NCI-H748 (cell line): ENCODE data around the gene ZNF319.

ENCODE experiments used
- DNase-seq: peaks from one replicate; lab custom pipeline; 2025; ENCODE audit not compliant: unreplicated experiment; lab: John Stamatoyannopoulos, UW

ZNF319 gene

DNA sequence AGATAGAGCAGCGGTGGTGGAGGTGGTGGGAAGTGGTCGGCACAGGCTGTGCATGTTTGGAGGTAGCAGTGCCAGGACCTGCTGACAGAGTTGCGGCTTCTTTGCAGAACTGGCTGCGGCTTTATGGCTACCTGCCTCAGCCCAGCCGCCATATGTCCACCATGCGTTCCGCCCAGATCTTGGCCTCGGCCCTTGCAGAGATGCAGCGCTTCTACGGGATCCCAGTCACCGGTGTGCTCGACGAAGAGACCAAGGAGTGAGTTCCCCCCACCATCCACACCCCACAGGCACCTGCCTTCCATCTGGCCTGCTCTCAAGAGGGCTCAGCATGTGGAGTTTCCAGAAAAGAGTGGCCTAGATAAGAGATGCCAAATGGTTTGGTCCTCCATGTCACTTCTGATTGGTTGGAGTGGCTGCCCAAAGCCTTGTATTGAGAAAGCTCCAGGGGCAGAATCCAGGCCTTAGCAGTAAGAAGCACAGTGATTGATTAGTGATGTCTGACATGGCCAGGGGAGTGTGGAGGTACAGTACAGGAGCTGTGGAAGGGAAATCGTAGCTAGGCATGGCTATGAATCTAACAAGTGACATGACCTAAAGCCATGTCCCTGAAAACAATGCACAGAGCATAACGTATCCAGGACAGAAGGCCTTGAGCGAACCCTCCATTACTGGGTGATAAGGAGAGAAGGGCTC lies 37.0 kb upstream of the ZNF319 start:
- no peak for DNase-seq

DNA sequence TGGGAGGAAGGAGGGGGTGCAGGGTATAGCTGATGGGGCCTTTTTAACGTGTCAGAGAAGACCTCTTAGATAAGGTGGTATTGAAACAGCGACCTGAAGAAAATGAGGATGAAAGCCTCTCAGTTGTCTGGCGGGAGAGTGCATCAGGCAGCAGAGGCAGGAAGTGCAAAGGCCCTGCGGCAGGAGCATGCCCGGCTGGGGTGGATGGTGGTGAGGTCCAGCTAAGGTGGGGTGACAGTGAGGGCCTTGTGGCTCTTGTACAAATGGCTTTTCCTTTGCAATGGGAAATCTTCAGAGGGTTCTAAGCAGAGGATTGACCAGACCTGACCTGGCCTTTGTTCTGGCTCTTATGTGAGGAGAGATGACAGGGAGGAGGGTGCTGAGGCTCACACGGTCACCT lies 36.5 kb upstream of the ZNF319 start:
- no peak for DNase-seq

DNA sequence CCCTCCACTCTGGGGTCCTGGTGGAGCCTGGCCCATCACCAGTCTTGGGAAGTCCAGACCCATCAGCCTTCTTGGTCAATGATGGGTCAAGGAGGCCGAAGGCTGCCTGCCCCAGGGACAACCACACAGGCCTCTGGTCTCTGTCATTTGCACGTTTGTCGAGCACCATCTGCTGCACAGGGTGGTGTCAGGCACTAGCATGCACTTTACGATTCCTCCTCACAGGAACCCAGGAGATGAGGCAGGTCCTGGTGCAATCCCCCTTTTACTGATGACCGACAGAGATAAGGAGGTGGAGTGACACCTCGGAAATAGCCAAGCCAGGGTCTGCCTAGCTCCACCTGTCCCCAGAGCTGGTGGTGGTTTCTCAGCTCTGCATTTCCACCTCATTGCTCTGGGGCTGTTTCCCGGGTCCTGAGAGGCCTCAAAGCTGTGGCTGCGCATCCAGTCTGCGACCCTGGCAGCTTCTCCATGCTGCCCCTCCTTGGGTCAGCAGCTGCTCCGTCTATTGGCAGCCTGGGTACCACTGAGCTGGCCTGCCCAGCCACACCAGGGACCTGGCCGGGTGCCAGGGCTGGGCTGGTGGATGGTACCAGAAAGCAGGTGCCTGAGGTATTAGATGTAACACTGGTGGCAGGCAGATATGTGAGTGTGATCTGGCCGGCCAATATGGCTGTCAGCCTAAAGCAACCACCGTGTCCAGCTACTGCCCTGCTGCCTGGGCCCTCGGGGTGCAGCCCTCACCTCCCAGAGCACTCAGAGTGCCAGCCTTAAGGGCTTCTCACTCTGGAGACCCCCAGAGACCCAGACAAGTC lies 35.1 kb upstream of the ZNF319 start:
- peak; percentile 13 for DNase-seq

DNA sequence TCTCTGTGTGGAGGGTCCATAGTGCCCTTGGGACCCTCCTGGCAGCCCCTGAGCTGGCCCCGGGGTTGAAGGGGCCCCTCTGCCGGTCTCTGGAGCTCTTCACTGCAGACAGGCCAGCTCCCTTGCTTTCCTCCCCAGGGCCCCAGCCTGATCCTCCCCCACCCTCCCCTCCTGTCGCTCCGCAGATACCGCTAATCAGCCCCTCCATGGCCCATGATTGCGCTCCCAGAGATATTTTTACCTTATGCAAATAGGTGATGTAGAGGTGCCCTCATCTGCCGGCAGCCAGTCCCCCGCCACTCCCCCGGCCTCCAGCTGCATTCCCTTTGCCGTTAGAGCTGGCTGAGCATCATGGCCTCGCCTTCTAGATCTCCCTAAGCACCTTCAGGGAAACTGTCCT lies 34.3 kb upstream of the ZNF319 start:
- DNase-seq: no peak

DNA sequence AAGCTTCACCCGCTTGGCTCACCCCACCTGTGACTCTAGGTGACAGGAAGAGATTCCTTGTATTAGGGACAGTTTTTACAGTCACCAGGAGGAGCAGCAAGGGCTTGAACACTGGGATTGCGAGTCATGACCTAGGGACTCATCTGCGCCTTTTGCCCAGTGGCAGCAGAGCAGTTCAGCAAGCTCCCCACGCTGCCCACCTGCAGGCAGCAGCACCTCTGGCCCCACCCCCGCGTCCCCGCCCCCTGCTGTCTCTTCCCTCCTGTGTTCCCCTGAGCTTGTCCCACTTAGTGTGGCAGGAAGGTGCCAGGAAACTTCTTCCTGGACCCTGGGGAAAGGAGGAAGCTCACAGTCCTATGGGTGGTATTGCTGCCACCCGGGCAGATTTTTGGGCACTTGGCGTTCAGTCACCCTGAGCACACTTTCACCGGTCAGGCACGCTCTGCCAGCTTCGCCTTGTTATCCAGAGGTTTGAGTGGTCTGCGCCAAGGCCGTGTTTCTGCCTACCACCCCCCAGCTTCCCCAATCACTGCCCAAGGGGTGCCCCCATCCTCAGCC lies 33.7 kb upstream of the ZNF319 start:
- no peak for DNase-seq

DNA sequence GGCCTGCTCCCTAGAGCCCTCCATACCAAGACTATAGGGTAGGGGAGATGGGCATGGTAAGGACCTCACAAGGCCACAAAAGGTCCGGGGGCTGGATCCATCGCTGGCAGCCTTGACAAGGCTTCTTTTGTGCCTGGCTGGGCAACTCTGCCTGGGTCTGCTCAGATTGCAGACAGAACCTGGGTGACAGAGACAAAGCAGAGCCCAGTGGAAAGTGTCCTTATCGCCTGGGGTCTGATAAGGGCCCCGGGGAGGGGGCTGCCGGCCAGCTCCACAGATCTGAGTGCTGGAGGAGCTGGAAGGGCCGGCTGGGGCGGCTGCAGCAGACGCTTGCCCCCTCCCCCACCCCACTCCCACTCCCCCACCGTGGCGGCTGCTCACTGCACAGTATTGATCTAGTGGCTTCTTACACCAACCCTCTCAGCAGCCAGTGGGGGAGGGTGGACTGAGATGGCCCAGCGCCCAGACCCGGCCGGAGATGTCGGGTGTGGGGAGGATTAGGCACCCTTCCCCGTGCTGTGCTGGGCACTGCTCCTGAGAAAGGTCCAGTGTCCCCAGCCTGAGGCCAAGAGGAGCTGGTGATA lies 32.3 kb upstream of the ZNF319 start:
- no peak for DNase-seq

DNA sequence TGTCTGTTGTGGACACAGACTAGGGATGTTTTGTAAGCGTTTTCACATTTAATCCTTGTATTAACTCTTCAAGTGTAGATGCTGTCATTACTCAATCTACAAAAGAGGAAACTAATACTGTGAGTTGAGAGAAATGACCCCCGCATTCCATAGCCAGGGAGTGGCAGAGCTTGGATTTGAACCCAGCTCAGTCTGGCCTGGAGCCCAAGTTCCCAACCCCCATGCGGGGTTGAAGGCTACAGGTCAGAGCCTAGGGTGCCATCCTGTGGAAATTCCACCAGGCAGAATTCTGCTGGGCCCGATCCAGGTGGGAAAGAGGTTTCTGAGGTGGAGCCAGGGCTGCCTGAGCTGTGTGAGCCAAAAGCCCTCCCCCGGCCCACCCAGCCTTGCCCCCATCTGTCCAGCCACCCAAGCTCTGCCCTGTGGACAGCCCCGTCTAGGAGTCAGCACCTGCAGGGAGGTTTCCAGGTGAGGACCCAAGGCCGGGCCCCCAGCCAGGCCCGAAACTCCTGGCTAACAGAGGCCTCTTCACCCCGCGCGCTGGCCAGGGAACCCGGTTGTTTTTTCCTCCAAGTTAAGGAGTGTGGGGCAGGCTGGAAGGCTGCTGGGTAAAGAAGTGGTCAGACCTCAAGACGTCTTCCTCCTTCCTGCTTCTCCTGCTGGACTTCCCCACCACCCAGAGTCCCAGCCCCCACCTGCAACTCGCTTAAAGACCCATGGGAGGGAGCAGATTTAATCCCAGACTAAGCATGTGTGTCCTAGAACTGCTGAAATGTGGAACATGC lies 30.7 kb upstream of the ZNF319 start:
- no peak for DNase-seq

DNA sequence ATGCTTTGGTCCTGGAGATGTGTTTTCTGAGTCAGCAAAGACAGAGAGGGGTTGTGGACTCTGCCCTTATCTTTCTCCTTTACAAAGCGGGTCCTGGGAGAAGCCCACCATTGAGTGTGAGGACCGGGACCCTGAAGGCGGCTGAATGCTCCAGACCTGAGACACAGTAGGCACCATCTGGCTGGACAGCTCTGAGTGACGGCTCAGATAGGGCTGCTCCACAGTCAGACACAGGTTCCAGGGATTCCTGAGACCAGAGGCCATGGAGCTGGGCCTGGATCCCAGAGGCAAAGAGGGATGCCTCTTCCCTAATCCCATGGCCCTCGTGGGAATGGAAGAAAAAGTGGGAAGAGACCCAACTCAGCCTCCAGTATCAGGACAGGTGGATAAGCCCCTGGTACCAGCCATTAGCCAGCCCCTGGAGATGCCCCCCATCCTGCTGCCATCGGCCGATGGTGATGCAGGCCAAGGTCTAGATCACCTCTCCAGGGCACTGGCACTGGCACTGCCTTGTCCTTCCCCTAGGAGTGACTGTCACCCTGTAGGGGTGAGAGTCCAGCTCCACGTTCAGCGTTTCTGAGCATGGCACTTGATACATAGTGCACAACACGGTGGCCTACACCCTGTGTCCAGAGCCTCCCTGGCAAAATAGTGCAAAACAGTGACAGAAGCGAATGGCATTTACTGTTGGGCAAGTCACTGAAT lies 29.8 kb upstream of the ZNF319 start:
- DNase-seq: no peak

DNA sequence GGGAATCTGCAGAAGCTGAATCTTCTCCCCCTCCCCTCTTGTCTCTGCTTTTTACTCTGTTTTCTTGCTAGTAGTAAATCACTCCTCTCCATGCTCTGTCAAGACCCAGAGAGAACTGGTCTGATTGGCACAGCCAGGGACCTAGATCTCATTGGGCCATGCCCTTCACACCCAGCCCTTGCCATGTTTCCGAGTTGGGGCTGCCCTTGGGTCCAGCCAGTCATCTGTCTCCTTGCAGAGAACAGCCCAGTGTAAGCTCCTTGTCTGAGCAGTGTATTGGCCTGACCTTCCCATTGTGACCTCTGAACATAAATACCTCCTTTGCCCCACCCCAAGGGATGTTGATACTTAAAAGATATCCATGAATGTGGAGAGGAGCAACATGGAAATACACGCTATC lies 28.9 kb upstream of the ZNF319 start:
- no peak for DNase-seq

DNA sequence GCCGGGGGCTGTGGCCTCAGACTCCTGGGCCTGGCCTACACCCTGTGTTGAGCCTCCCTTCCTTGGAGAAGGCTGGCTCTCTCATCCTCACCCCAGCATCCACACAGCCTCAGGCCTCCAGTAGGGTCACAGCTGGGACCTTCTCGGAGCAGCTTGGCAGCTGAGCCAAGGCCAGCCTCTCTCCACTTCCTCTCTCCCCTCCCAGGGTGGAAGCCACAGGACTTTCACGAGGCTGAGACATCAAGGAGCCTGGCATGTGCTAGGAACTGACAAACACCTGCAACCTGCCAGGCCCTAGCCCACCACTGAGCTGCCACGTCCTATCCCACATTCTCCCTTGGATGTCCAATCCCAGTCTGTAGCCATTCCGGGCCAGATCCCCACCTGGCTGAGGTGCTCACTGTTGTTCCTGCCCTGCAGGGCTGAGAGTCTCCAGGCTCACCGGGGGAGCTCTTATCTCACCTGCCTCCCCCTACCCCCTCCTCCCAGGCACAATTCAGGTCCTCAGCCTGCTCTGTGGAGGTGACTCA lies 28.1 kb upstream of the ZNF319 start:
- DNase-seq: no peak

DNA sequence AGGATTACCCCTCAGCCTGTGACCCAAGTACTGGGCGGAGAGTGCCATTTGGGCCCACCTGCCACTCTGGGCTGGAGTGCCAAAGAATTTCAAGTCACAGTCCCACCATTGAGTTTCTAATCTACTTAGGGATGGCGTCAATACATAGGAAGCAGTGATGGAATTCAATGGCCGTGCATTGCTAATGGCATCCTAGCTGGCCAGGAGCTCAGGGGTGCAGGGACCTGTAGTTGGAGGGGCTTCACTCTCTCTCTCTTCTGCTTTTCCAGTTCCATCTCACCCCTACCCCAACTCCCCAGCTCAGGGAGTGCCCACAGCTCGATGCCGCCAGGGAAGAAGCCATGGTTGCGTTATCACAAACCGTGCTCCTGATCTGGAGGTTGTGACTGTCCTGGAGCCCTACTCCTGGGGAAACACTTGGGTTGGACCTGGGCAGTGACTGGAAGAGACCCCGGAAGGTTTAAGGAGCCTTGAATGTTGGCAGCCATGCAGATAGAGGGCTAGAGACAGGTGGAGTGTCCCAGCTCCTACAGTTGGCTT lies 27.5 kb upstream of the ZNF319 start:
- DNase-seq: no peak

DNA sequence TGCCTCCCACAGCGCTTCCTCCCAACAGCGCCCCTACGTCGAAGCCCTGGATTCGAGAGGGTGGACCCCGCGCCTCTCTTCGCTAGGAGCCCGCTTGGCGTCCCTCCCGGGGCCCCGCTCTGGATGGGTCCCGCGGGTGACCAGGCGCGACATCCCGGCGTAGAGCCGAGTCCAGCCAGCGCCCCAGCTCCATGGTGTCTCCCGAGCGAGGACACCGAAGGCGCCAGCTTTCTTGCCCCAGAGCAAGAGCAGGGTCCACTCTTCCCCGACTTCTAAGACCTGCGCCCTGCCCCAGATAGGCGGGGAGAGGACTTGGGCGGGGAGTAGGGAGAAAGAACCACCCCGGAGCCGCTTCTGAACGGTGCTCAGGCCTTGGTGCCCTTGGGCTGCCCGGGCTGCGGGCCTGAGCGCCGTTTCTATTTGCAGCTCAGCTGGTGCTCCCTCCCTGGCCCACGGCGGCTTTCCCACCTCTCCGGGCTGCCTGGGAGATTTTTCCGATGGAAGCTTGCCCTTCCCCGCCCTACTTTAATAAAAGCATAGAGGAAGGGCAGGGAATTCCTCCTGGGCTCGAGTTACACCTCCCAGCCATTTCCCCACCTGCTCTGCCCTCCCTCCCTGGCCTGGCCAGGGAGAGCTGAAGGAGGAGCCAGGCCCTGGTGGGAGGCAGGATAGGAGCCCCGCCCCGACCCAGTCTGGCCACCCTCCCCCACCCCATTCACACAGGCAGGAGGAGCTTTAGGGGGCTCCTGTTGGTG lies 26.9 kb upstream of the ZNF319 start:
- peak; percentile 63 for DNase-seq

DNA sequence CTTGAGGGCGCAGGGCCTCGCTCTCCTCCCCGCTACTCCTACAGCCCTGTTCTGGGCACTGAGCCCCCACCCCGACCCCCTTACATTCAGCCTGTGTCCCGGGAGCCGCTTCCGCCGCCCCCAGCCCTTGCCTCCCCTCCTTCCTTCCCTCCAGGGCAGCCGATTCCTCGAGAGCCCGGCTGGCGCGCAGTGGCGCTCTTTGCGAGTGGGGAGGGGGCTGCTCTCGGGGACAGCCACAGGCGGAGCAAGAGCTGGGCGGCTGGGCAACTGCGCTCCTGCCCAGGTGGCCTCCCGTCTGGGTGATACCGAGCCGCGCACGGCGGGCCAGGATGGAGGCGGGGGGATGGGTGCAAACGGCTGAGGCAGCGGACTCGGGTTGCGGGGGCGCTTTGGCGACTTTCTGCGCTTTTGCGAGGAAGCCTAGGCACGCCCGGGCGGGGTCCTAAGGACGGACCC lies 26.3 kb upstream of the ZNF319 start:
- DNase-seq: peak; percentile 42

DNA sequence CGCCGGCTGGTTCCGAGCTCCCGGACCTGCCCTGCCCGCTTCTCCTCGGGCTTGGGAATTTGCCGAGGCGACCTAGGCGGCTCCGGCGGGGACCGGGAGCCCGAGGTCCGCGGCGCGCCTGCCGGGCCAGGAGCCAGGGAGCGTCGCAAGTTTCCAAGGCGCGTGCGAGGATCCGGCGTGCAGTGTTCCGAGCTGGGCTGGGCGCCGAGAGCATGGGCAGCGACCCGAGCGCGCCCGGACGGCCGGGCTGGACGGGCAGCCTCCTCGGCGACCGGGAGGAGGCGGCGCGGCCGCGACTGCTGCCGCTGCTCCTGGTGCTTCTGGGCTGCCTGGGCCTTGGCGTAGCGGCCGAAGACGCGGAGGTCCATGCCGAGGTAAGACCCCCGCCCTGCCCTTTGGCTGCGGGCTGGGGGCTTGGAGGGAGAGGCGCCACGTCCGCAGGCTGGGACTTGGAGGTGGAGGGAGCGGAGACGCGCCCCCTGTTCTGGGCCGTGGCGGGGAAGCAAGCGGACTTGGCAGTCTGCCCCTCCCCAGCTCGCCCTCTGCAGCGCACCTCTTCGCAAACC lies 25.8 kb upstream of the ZNF319 start:
- DNase-seq: peak; percentile 55

DNA sequence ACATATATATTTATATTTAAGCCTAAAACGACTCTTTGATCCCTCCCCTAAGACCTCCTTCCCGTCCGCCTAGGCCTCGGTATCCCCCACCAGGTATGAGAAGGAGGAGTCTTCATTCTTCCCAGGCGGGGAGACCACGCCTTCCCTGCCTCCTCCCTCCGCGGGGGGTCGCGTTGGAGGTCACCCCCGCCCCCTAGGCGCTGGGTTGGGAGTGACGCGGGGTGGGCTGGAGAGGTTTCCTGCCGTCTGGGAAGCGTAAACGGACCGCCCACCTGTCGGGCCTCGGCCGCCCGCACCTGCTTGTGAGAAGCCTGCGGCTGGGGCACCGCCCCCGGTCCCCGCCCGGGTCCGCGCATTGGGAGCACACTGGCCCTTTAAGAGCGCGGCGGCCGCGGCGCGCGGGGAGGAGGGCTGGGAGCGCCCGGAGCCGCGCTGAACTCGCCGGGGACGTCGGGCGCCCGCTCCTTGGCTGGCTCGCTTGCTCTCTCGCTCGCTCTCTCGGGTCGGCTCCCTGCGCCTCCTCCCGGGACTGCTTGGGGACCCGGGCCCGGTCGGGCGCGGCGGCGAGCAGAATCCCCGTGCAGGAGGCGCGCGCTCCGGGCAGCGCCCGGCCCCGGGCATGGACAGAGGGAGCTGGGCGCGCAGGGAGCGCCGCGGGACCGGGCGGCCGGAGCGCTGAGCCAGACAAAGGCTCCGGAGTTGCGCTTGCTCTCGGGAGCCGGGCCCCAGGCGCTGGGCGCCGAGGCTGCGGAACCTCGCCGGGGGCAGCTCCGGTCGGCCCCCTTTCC lies 25.1 kb upstream of the ZNF319 start, which contains the start of gene MMP15:
MMP15 (plus strand) TSS at position 404 of the 788 bp plus-strand sequence. CDS start 597 bp downstream, outside the sequence.
- peak; percentile 90 for DNase-seq

DNA sequence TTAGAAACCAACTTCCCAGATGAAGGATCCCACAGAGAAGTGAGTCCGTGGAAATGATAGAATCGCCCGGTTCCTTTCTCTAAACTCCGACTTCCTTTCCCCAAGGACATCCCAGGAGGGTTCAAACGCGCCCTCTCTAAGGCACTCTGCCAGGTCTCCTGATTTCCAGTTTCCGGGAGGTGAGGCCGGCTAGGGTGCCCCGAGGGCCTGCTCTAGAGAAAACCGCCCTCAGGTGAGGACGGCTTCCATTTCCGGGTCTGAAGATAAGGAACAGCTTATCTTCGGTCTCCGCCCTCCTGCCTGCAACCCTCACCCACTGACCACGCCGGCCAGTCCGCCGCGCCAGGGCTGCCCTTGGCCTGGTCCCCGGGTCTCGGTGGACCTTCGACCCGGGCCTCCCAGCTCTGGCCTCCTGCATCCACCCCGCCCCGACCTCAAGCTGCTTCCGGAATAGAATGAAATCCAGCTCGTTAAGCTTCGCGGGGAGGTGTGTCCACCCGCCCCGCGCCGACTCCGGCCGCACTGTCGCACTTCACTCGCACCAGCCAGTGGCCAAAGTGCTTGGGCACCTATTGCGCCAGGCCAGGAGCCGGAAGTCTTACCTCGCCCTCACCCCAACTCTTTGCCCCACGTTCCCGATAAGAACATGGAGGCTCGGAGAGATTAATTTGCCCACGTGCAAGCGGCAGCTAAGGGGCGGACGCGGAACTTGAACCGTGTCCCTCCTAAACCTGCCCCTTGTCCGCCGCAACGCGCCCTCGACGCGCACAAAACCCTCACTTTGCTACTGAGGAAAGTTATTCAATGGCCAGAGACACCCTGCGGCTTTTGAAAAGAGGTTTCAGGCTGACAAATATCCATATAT lies 24.2 kb upstream of the ZNF319 start:
- peak; percentile 62 for DNase-seq
